CD14-positive monocyte (primary cell): ENCODE measurements around the gene TMEM169. TPM values are rescaled to one million over a fixed set of nuclear protein-coding genes. Genes with fewer than 3 reads are reported as not detected.

Experiments
- DNase-seq, 3 donors: peaks; one replicate each; pipeline ENCODE4 v3.0.0-alpha.2; 2011 to 2022
- H2AFZ ChIP-seq: 2 replicates; pipeline ENCODE4 v1.6.0; 2012; ENCODE audit warnings: mild to moderate bottlenecking, low read depth, low read length, inconsistent platforms; ENCODE audit not compliant: insufficient read depth, poor library complexity, severe bottlenecking
- H3K27ac ChIP-seq, 2 donors: 1 replicate in 1 of 2; 2 replicates in 1 of 2; pipeline ENCODE4 v1.5.1; 2012 to 2013; ENCODE audit warnings: low read length in 2 of 2, control low read depth in 1 of 2, inconsistent platforms in 1 of 2, low read depth in 1 of 2, mild to moderate bottlenecking in 1 of 2
- H3K27me3 ChIP-seq, 2 donors: one replicate each; pipeline versions ENCODE4 v1.6.0 to v1.6.1; 2011 to 2013; ENCODE audit warnings: low read length in 2 of 2; ENCODE audit not compliant: control insufficient read depth in 2 of 2, insufficient read depth in 2 of 2
- H3K36me3 ChIP-seq, 2 donors: replicated peaks in 1 of 2; 1 replicate in 1 of 2; 2 replicates in 1 of 2; pipeline versions ENCODE4 v1.5.1 to v1.6.1; 2012 to 2013; ENCODE audit warnings: low read length in 2 of 2, control low read depth in 1 of 2, inconsistent platforms in 1 of 2, mild to moderate bottlenecking in 1 of 2; ENCODE audit not compliant: insufficient read depth in 2 of 2, control insufficient read depth in 1 of 2
- H3K4me1 ChIP-seq, 2 donors: 1 replicate in 1 of 2; 2 replicates in 1 of 2; pipeline versions ENCODE4 v1.5.1 to v1.6.1; 2012 to 2013; ENCODE audit warnings: low read length in 2 of 2, control low read depth in 1 of 2, inconsistent platforms in 1 of 2, mild to moderate bottlenecking in 1 of 2, moderate library complexity in 1 of 2; ENCODE audit not compliant: insufficient read depth in 2 of 2, control insufficient read depth in 1 of 2
- H3K4me2 ChIP-seq: replicated peaks from 2 replicates; pipeline ENCODE3; 2012; ENCODE audit warnings: low read length, moderate library complexity, mild to moderate bottlenecking; ENCODE audit not compliant: poor library complexity, severe bottlenecking; ENCODE audit errors: extremely low read depth
- H3K4me3 ChIP-seq, 3 experiments: fragments of 200-600 bp in 1 of 3; sonication (generic) in 1 of 3; replicated peaks in 1 of 3; 1 replicate in 2 of 3; 2 replicates in 1 of 3; pipeline ENCODE4 v1.5.1; 2011 to 2013; ENCODE audit warnings: low read length in 3 of 3, mild to moderate bottlenecking in 3 of 3, control low read depth in 2 of 3, low read depth in 2 of 3, inconsistent platforms in 1 of 3, moderate library complexity in 1 of 3
- H3K79me2 ChIP-seq: 2 replicates; pipeline ENCODE4 v1.6.0; 2012; ENCODE audit warnings: mild to moderate bottlenecking, control low read depth, inconsistent platforms, low read length, moderate library complexity; ENCODE audit not compliant: insufficient read depth
- H3K9ac ChIP-seq: 2 replicates; pipeline ENCODE4 v1.6.0; 2017; ENCODE audit warnings: low read length, mild to moderate bottlenecking; ENCODE audit not compliant: insufficient read depth, poor library complexity, severe bottlenecking
- H3K9me3 ChIP-seq, 2 donors: replicated peaks in 1 of 2; 1 replicate in 1 of 2; 2 replicates in 1 of 2; pipeline versions ENCODE4 v1.5.1 to v1.6.1; 2012 to 2013; ENCODE audit warnings: low read length in 2 of 2, control low read depth in 1 of 2; ENCODE audit not compliant: control insufficient read depth in 1 of 2, insufficient read depth in 1 of 2
- H4K20me1 ChIP-seq: 2 replicates; pipeline ENCODE4 v1.6.0; 2012; ENCODE audit warnings: mild to moderate bottlenecking, low read length, control low read depth, moderate library complexity; ENCODE audit not compliant: insufficient read depth
- H3K27ac Mint-ChIP-seq, 7 donors: one replicate each; pipeline ENCODE4 v1.8.0; 2020; ENCODE audit warnings: mild to moderate bottlenecking in 7 of 7, mixed read lengths in 7 of 7, moderate library complexity in 6 of 7, inconsistent platforms in 2 of 7
- H3K27me3 Mint-ChIP-seq, 3 donors: one replicate each; pipeline ENCODE4 v1.8.0; 2021 to 2022; ENCODE audit warnings: low read depth in 3 of 3, mild to moderate bottlenecking in 3 of 3, mixed read lengths in 3 of 3, moderate library complexity in 3 of 3, inconsistent platforms in 1 of 3
- H3K36me3 Mint-ChIP-seq, 2 donors: one replicate each; pipeline ENCODE4 v1.8.0; 2020; ENCODE audit warnings: mixed read lengths in 2 of 2, inconsistent platforms in 1 of 2, mild to moderate bottlenecking in 1 of 2
- H3K4me1 Mint-ChIP-seq: one replicate; pipeline ENCODE4 v1.8.0; 2020; ENCODE audit warnings: mild to moderate bottlenecking, mixed read lengths
- H3K4me3 Mint-ChIP-seq, 2 donors: one replicate each; pipeline ENCODE4 v1.8.0; 2020; ENCODE audit warnings: mild to moderate bottlenecking in 2 of 2, mixed read lengths in 2 of 2, moderate library complexity in 1 of 2
- H3K9me3 Mint-ChIP-seq, 7 donors: one replicate each; pipeline ENCODE4 v1.8.0; 2020 to 2022; ENCODE audit warnings: mixed read lengths in 7 of 7, mild to moderate bottlenecking in 6 of 7, moderate library complexity in 6 of 7, inconsistent platforms in 2 of 7
- WGBS: methylation state at CpG from one replicate; pipeline ENCODE4 v1.1.5; 2013; ENCODE audit warnings: missing lambda C conversion rate; ENCODE audit not compliant: insufficient coverage; 5-methylcytosine and 5-hydroxymethylcytosine counted together
- intact Hi-C, 2 donors: fragments of 100-400 bp; cut with micrococcal nuclease; formaldehyde crosslinking; loops; one replicate each; pipeline versions ENCODE4 v1.15.0 to v1.15.1; 2023
- polyA plus RNA-seq, 3 donors: library from polyadenylated mRNA; depleted of rRNA in 1 of 3; unstranded in 2 of 3; stranded (reverse) in 1 of 3; fragments of 300-500 nt in 2 of 3; fragments of >200 nt in 1 of 3; fragmentation: Illumina TruSeq in 2 of 3; gene quantifications; 1 replicate in 2 of 3; 2 replicates in 1 of 3; pipeline ENCODE4 v1.2.3, GENCODE V29; 2012 to 2021
- TF ChIP-seq, protein P1 (sequence below): fragments of 200-600 bp; IDR thresholded peaks from one replicate; pipeline ENCODE4 v1.8.0; 2022; ENCODE audit warnings: antibody characterized with exemption, mild to moderate bottlenecking

Gene TMEM169
- polyA plus RNA-seq, 3 donors = 0.24 to 0.92 (median 0.74) TPM

DNA sequence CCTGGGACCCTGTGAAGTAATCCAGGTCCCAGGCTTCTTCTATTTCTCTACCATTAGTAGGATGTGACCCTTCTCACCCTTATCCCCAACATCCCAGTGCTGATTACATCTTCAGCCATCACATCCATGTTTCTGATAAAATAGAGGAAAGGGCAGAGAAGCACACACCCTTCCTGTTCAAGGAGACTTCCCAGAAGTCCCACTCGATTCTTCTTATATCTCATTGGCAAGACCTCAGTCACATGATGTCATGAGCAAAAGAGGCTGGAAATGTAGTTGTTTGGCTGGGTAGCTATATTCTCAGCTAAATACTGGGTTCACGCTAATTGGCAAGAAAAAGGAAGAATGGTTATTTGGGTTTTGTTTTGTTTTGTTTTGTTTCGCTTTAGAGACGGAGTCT is 19.4 kb downstream of the TMEM169 start:
- no peak overlapping the region for H3K27ac ChIP-seq
- TF ChIP-seq, protein P1, sequence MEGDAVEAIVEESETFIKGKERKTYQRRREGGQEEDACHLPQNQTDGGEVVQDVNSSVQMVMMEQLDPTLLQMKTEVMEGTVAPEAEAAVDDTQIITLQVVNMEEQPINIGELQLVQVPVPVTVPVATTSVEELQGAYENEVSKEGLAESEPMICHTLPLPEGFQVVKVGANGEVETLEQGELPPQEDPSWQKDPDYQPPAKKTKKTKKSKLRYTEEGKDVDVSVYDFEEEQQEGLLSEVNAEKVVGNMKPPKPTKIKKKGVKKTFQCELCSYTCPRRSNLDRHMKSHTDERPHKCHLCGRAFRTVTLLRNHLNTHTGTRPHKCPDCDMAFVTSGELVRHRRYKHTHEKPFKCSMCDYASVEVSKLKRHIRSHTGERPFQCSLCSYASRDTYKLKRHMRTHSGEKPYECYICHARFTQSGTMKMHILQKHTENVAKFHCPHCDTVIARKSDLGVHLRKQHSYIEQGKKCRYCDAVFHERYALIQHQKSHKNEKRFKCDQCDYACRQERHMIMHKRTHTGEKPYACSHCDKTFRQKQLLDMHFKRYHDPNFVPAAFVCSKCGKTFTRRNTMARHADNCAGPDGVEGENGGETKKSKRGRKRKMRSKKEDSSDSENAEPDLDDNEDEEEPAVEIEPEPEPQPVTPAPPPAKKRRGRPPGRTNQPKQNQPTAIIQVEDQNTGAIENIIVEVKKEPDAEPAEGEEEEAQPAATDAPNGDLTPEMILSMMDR = no peak
- intact Hi-C loops = no loop called here
- H3K4me1 ChIP-seq = no peaks in the 10 kb centered on the region
- H2AFZ ChIP-seq = no peak overlapping the region
- no peak overlapping the region for H3K9ac ChIP-seq
- Mint-ChIP-seq H3K36me3 (peaks cover 0 to 11% of the 10 kb centered on the region in 2 donors), H3K27ac (no peak overlapping the region), H3K4me3 (no peak overlapping the region), H3K4me1 (no peaks in the 10 kb centered on the region), H3K9me3 (peaks cover 0 to 3% (median 0%) of the 10 kb centered on the region in 7 donors), H3K27me3 (peaks cover 0 to 4% (median 4%) of the 10 kb centered on the region in 3 donors)
- H3K4me3 ChIP-seq = no peak overlapping the region
- peaks cover 0 to 5% of the 10 kb centered on the region in 2 donors for H3K9me3 ChIP-seq
- no peak overlapping the region for H3K4me2 ChIP-seq
- no peaks in the 10 kb centered on the region for H4K20me1 ChIP-seq
- H3K79me2 ChIP-seq = no peaks in the 10 kb centered on the region
- no peak for DNase-seq
- H3K27me3 ChIP-seq = no peaks in the 10 kb centered on the region
- 100% methylated on average over 2 of the region's 4 CpGs for WGBS
- H3K36me3 ChIP-seq = peaks cover 0 to 5% of the 10 kb centered on the region in 2 donors

GRCh38 chr2:216103213-216103612 is 21.5 kb downstream of the TMEM169 start:
- Histone ChIP-seq H3K9me3 (peaks cover 0 to 5% of the 10 kb centered on the region in 2 donors), H3K4me3 (no peak overlapping the region), H4K20me1 (no peaks in the 10 kb centered on the region), H3K9ac (no peak overlapping the region), H3K79me2 (no peaks in the 10 kb centered on the region), H3K27ac (no peak overlapping the region), H3K4me2 (no peak overlapping the region), H3K27me3 (no peaks in the 10 kb centered on the region), H3K4me1 (no peaks in the 10 kb centered on the region), H3K36me3 (peaks cover 0 to 5% of the 10 kb centered on the region in 2 donors), H2AFZ (no peak overlapping the region)
- TF ChIP-seq, protein P1 = no peak
- no peak for DNase-seq
- Mint-ChIP-seq H3K4me1 (no peaks in the 10 kb centered on the region), H3K36me3 (peaks cover 0 to 11% of the 10 kb centered on the region in 2 donors), H3K9me3 (peaks cover 0 to 3% (median under 1%) of the 10 kb centered on the region in 7 donors), H3K27me3 (peaks cover 0 to 5% (median 4%) of the 10 kb centered on the region in 3 donors), H3K27ac (no peak overlapping the region), H3K4me3 (no peak overlapping the region)
- intact Hi-C loops = no loop called here
- 43% methylated on average over 1 of the region's 1 CpG for WGBS
